Neural progenitor cell (in vitro differentiated cells): ENCODE data around the gene LRRC37A.
"Not testable (repeated sequence)": the region's sequence is repeated elsewhere in the genome, so short reads cannot be mapped to it uniquely, and the experiment has no call there.

Experiments
- EZH2 ChIP-seq: fragments of 200-600 bp; sonication (generic); IDR thresholded peaks from 2 replicates; pipeline ENCODE4 v1.6.1; 2017; ENCODE audit warnings: antibody characterized with exemption, mild to moderate bottlenecking, moderate library complexity
- TF ChIP-seq, protein P1 (sequence below): fragments of 200-600 bp; sonication (generic); IDR thresholded peaks from 2 replicates; pipeline ENCODE4 v1.5.1; 2017; ENCODE audit warnings: antibody characterized with exemption, mild to moderate bottlenecking

DNA sequence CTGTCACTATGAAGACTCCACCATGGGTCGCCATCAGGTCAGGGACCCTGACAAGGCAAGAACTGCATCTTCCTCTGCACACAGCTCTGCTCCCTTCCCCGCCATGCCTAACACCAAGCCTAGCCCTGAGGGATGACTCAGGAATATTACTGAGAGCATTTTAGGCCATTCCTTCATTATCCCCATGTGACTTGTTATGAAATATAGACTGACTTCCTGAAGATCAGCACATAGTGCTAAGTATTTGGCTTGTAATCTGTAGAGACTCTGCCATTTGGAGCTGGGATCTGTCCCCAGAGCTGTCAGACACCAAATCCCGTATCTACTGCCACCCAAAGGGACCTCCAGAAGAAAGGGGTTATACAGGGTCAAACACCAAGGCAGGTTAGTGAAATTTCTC lies 47.2 kb downstream of the LRRC37A start:
- not testable (repeated sequence) for TF ChIP-seq EZH2
- TF ChIP-seq, protein P1, sequence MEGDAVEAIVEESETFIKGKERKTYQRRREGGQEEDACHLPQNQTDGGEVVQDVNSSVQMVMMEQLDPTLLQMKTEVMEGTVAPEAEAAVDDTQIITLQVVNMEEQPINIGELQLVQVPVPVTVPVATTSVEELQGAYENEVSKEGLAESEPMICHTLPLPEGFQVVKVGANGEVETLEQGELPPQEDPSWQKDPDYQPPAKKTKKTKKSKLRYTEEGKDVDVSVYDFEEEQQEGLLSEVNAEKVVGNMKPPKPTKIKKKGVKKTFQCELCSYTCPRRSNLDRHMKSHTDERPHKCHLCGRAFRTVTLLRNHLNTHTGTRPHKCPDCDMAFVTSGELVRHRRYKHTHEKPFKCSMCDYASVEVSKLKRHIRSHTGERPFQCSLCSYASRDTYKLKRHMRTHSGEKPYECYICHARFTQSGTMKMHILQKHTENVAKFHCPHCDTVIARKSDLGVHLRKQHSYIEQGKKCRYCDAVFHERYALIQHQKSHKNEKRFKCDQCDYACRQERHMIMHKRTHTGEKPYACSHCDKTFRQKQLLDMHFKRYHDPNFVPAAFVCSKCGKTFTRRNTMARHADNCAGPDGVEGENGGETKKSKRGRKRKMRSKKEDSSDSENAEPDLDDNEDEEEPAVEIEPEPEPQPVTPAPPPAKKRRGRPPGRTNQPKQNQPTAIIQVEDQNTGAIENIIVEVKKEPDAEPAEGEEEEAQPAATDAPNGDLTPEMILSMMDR, result not testable (repeated sequence)
